HG03097 (cell line): ENCODE results near the gene MGAT2.
A peak's percentile ranks its signal among the peaks of the same experiment; 100 is the strongest.
"Not testable (repeated sequence)": the region's sequence is repeated elsewhere in the genome, so short reads cannot be mapped to it uniquely, and the experiment has no call there.

ENCODE experiments used
- ATAC-seq: cut with Tn5 transposase; IDR thresholded peaks from one replicate; pipeline ENCODE4 v1.9.1; 2021; ENCODE audit not compliant: unreplicated experiment, low FRiP score

The MGAT2 gene

GRCh38 chr14:49607583-49607982, 13.0 kb upstream of the MGAT2 start:
- no peak for ATAC-seq

DNA sequence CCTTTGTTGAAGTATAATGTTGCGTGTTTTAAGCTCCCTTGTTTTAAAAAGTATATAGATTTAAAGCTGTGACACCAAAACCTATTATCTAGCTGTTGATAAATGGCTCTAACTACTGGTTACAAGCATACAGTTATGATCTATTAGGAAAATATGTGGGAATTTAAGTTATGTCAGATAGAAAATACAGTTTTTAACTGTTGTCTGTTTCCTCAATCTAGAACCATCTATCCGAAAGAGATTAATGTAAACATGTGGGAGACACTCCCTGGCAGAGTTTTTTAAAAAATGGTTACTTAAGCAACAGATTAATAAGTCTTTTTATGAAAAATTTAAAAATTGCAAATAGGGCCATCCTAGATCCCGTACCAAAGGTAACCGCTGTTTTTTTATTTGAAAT, 8.3 kb upstream of the MGAT2 start:
- no peak for ATAC-seq

DNA sequence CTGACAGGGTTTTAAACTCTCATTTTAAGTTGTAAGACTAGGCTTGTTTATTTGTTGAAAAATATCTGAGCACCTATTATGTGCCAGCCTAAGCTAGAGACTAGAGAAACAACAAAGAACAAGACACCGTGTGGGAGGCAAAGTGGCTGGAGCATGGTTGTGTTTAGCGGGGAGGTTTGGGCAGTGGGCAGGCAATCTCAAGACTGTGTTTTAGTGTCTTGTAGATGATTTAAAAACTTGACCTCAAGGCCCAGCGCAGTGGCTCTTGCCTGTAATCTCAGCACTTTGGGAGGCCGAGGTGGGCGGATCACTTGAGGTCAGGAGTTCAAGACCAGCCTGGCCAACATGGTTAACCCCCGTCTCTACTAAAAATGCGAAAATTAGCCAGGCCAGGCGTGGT, 7.9 kb upstream of the MGAT2 start:
- no peak for ATAC-seq

DNA sequence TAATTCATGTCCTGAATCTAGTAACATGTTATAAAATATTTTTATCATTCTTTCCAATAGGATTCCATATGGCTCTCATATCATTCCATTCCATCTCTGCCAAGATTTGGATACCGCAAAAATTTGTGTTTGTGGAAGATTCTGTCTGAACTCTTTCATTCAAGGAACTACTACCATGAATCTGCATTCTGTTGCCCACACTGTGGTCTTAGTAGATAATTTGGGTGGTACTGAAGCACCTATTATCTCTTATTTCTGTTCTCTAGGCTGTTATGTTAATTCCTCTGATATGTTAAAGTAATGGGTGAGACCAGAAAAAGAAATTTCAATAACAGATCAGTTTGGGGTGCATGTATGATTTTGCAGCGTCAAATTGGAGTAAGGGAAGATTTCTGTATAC, 6.4 kb upstream of the MGAT2 start:
- ATAC-seq = no peak

- ATAC-seq = no peak
These were observed 4.8 kb upstream of the MGAT2 start for GRCh38 chr14:49615776-49616175.

DNA sequence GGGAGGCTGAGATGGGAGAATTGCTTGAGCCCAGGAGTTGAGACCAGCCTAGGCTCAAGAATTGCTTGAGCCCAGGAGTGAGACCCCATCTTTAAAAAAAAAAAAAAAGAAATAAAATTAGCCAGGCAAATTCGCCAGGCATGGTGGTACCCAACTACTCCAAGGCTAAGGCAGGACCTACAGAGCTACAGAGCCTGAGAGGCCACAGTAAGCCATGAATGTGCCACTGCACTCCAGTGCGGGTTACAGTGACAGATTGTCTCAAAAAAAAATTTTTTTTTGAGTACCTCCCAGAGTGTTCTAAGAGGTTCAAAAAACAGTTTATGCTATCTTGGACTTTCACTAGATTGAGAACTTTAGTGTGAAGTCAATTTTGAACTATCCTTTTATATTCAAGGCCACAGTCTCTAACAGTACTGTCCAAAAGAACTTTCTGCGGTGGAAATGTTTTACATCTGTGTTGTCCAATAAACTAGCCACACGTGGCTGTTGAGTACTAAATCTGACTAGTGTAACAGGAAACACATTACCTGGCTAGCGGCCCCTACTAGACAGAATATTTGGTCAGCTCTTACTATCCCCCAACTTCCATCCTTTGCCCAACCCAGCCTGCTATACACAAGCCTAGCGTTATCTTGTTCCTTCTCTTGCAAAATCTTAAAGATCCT, 2.6 kb upstream of the MGAT2 start:
- no peak for ATAC-seq

GRCh38 chr14:49619273-49619672, 1.3 kb upstream of the MGAT2 start:
- ATAC-seq = not testable (repeated sequence)

GRCh38 chr14:49619730-49620129, 869 bp upstream of the MGAT2 start:
- no peak for ATAC-seq

DNA sequence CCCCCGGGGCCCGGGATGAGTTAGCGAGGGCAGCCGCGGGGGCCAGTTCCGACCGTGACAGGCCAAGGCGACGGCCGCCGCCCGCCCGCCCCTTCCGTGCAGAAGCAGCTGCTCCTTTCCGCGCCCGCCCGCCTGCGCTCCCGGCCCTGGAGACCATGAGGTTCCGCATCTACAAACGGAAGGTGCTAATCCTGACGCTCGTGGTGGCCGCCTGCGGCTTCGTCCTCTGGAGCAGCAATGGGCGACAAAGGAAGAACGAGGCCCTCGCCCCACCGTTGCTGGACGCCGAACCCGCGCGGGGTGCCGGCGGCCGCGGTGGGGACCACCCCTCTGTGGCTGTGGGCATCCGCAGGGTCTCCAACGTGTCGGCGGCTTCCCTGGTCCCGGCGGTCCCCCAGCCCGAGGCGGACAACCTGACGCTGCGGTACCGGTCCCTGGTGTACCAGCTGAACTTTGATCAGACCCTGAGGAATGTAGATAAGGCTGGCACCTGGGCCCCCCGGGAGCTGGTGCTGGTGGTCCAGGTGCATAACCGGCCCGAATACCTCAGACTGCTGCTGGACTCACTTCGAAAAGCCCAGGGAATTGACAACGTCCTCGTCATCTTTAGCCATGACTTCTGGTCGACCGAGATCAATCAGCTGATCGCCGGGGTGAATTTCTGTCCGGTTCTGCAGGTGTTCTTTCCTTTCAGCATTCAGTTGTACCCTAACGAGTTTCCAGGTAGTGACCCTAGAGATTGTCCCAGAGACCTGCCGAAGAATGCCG, 699 bp downstream of the MGAT2 start:
- ATAC-seq = peak; percentile 22

DNA sequence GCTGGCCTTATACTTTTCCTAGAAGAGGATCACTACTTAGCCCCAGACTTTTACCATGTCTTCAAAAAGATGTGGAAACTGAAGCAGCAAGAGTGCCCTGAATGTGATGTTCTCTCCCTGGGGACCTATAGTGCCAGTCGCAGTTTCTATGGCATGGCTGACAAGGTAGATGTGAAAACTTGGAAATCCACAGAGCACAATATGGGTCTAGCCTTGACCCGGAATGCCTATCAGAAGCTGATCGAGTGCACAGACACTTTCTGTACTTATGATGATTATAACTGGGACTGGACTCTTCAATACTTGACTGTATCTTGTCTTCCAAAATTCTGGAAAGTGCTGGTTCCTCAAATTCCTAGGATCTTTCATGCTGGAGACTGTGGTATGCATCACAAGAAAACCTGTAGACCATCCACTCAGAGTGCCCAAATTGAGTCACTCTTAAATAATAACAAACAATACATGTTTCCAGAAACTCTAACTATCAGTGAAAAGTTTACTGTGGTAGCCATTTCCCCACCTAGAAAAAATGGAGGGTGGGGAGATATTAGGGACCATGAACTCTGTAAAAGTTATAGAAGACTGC, 1.5 kb downstream of the MGAT2 start:
- no peak for ATAC-seq

DNA sequence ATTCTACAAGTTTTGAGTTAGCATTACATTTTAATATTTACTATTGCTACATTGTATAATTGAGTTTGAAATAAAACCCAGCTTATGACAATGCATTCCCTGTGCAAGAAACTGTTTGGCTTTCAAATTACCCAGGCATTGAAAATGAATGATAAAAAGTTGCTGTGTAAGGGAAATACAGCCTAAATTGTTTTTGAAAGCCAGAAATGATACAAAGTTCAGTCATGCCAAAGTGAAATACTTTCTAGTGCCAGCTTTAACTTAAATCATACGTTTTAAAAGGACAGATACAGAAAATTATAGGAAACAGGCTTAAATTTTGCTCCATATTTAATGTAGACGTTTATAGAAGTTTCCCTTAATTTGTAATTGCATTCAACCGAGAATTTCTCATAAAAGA, 2.8 kb downstream of the MGAT2 start:
- no peak for ATAC-seq

GRCh38 chr14:49623941-49624839, 3.6 kb downstream of the MGAT2 start:
- ATAC-seq = no peak

DNA sequence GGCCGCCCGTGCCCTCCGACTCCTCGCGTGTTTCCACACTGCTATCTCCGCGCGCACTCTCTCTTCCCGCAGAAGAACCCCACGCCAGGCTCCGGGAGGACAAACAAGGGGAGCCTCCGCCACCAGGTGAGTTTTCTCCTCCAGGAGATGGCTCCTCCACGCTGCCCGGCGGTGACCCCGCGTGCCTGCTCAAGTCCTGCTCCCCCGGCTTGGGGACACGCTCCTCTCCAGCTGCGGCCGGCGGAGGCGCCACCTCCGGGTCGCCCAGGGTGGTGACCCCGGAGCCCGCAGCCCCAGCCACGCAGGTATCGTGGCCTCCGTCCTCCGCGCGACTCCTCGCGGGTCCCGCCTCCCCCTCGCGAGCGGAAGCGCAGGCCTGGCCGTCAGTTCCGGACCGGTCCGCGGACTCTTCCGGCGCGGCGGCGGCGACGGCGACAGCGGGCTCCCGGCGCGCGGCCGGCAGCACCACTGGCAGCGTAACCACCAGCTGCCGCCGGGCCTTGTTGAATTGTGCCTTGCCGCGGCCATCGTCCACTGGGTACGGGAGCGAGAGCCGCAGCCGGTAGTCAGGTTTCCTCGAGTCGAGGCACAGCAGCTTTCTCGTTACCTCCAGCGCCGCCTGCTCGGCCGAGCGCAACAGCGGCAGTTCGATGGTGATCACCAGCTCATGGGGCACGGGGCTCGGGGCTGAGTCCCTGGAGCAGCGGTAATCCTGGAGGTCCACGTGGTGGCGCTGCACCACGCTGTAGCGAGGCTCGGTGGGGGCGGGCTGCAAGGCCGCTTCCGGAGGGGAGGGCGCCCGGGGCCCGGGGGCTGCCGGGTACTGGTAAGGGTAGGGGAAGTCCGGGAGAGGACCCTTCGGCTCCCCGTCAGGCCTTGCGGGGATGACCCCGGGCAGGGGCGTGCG, 13.3 kb downstream of the MGAT2 start:
- peak; percentile 79 for ATAC-seq

GRCh38 chr14:49634547-49635334, 14.1 kb downstream of the MGAT2 start, which contains the start of gene DNAAF2:
TSS of gene DNAAF2 (minus strand) at chr14:49635244. CDS start at chr14:49635149, 95 bp downstream.
- peak; percentile 28 for ATAC-seq

DNA sequence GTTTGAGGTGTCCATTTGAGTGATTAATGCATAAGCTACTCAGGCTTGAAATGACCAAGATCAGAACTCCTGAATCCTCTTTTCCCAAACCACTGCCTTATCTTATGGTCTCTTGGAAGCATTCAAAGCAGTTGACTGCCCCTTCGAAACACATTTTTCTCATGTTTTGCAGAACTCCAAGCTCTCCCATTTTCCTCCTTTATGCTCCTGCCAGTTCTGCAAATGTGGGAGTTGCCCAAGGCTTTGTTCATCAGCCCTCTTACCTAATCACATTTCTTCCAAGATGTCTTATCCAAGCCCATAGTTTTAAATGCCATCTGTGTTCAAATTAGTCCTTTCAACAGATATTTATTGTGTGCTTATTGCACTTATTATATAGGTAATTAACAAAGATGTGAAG, 16.3 kb downstream of the MGAT2 start:
- ATAC-seq = no peak

DNA sequence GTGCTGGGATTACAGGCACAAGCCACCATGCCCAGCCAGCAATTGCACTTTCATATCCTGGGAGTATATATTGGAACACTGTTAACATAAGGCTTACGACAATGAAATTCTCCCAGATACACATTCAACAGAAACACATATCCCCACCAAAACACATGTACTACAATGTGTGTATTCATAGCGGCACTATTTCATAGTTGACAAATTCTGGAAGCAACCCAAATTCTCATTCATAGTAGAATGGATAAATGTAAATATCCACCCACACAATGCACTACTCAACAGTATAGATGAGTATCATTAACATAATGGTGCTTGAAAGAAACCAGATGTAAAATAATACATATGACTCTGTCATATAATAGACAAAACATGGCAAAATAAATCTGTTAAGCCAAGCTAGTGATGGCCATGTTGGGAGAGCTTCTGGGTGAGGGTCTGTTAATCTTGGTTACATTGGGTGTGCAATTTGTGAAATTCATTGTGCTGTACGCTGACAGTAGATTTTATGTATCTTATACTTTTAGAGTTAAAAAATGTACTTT, 17.0 kb downstream of the MGAT2 start:
- no peak for ATAC-seq

DNA sequence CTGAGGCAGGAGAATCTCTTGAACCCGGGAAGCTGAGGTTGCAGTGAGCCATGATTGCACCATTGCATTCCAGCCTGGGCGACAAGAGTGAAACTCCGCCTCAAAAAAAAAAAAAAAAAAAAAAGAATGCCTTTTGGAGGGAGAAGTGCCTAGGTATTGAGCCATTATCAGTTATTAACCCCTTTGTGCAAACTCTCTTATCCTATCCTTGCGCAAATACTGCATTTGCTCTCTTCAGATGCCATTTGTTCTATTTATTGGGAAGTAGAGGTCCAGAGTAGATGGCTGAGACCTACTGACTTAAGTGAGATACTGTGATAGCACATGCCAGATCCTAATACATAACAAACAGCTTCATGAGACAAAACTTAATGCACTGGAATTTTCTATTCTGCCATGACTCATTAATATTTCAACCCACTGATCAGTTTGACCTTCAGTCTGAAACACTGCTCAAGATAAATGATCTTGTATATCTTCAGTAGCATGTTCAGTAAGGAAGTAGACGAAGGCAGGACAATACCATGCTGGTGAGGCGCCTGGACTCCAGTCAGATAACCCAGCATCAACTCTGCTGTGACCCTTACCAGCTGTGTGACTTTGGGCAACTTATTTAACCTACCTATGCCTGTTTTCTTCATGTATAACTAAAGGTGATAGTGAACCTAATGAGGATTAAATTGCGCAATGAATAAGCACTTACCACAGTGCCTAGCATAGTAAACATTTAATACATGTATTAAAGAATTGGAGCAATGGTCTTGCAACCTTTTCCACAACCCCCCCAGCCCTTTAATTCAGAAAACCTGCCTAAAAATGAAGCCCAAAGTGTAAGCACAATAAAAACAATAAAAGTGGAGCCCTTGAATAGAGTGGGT, 20.2 kb downstream of the MGAT2 start:
- no peak for ATAC-seq

GRCh38 chr14:49641697-49642129, 21.1 kb downstream of the MGAT2 start:
- no peak for ATAC-seq
